OCI-LY3 (cell line): ENCODE measurements around the gene SSTR5.

Source experiments
- CTCF ChIP-seq: fragments of 200-600, 300-600 bp; sonication (generic); IDR thresholded peaks from 2 replicates; pipeline ENCODE4 v1.5.1; 2014; ENCODE audit warnings: antibody characterized with exemption, low read length, low read depth
- EZH2phosphoT487 ChIP-seq: fragments of 200-600 bp; shearing (Covaris generic); IDR thresholded peaks from 2 replicates; pipeline ENCODE4 v1.6.1; 2018; ENCODE audit warnings: antibody characterized with exemption, mixed run types, low read depth

GRCh38 chr16:1097156-1097555, 24.6 kb downstream of the SSTR5 start:
- no peak for TF ChIP-seq CTCF
- TF ChIP-seq EZH2phosphoT487: no peak
